ENCODE data around the gene SKAP2. TPM values are rescaled to one million over a fixed set of nuclear protein-coding genes. Genes with fewer than 3 reads are reported as not detected.

Gene SKAP2
- total RNA-seq, 1 experiment from 2014 or later: 0.56 TPM

DNA sequence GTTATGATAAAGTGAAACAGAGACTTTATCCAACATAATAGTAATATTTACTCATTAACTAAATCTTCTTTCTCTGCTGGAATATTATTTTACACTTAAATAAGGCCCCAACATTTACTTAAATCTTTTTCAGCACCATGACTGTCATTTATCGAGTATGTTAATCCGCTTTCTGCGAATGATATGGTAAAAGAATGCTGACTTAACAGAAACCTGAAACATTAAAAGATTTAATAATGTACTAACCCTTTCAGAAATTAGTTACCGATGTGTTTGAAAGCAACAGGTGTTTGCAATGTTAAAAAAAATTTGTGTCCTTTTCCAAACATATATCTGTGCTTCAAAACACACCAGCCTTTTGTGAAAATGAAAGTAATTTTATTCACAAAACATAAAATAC is 190.5 kb downstream of the SKAP2 start:
- H3K27me3 ChIP-seq (replicated peaks; ENCODE audit: insufficient read depth, low read depth, low read length, poor library complexity): peaks cover 75% of the 10 kb centered on the region
- H3K4me3 ChIP-seq (ENCODE audit: low read depth, low read length, poor library complexity, severe bottlenecking): no peak overlapping the region
- no TSS peak for BruUV-seq (replicated peaks)
- H3K27ac ChIP-seq (ENCODE audit: low read depth, low read length, poor library complexity, severe bottlenecking): no peak overlapping the region
- H3K4me1 ChIP-seq (ENCODE audit: insufficient read depth, low read length, poor library complexity, severe bottlenecking): no peaks in the 10 kb centered on the region
- DNase-seq (ENCODE audit: low spot score): no peak
- no peak for TF ChIP-seq EZH2 (IDR thresholded peaks at IDR 0.05; ENCODE audit: borderline replicate concordance, low read depth, low read length, poor library complexity, severe bottlenecking)
- TF ChIP-seq, protein P1, sequence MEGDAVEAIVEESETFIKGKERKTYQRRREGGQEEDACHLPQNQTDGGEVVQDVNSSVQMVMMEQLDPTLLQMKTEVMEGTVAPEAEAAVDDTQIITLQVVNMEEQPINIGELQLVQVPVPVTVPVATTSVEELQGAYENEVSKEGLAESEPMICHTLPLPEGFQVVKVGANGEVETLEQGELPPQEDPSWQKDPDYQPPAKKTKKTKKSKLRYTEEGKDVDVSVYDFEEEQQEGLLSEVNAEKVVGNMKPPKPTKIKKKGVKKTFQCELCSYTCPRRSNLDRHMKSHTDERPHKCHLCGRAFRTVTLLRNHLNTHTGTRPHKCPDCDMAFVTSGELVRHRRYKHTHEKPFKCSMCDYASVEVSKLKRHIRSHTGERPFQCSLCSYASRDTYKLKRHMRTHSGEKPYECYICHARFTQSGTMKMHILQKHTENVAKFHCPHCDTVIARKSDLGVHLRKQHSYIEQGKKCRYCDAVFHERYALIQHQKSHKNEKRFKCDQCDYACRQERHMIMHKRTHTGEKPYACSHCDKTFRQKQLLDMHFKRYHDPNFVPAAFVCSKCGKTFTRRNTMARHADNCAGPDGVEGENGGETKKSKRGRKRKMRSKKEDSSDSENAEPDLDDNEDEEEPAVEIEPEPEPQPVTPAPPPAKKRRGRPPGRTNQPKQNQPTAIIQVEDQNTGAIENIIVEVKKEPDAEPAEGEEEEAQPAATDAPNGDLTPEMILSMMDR (conservative IDR thresholded peaks at IDR 0.05; ENCODE audit: low read depth, low read length): no peak
- intact Hi-C loops (cut with micrococcal nuclease; ENCODE audit: unreplicated experiment): no loop called here
- POLR2A ChIA-PET (ENCODE audit: low non-redundant PET): no interaction called here
- H3K9me3 ChIP-seq (ENCODE audit: low read depth, low read length, poor library complexity, severe bottlenecking): no peaks in the 10 kb centered on the region
- no peaks in the 10 kb centered on the region for H3K36me3 ChIP-seq (ENCODE audit: insufficient read depth, low read length, poor library complexity, severe bottlenecking)
- CTCF ChIA-PET: no interaction called here

DNA sequence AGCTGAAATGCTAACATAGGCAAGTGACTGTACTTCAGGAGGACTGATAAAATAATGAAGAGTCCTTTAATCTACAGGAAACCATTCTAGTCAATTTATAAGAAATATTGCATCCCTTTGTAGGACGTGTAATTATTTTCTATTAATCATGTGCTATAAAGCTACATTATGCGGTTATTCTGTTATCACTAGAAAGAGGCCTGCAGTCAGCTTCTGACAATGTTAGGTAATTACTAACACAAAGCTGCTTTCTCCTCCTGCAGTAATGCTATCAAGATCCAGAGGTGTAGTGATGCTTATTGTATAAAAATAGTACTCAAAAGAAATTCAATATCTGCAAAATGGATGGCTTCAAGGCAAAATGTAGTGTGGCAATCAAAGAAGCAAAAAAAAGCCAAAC is 191.1 kb downstream of the SKAP2 start:
- Histone ChIP-seq H3K4me3 (ENCODE audit: low read depth, low read length, poor library complexity, severe bottlenecking) (no peak overlapping the region), H3K27me3 (replicated peaks; ENCODE audit: insufficient read depth, low read depth, low read length, poor library complexity) (peaks cover 74% of the 10 kb centered on the region), H3K4me1 (ENCODE audit: insufficient read depth, low read length, poor library complexity, severe bottlenecking) (no peaks in the 10 kb centered on the region), H3K36me3 (ENCODE audit: insufficient read depth, low read length, poor library complexity, severe bottlenecking) (no peaks in the 10 kb centered on the region), H3K9me3 (ENCODE audit: low read depth, low read length, poor library complexity, severe bottlenecking) (no peaks in the 10 kb centered on the region), H3K27ac (ENCODE audit: low read depth, low read length, poor library complexity, severe bottlenecking) (no peak overlapping the region)
- CTCF ChIA-PET: no interaction called here
- TF ChIP-seq, protein P1 (conservative IDR thresholded peaks at IDR 0.05; ENCODE audit: low read depth, low read length): no peak
- no peak for TF ChIP-seq EZH2 (IDR thresholded peaks at IDR 0.05; ENCODE audit: borderline replicate concordance, low read depth, low read length, poor library complexity, severe bottlenecking)
- no TSS peak for BruUV-seq (replicated peaks)
- intact Hi-C loops (cut with micrococcal nuclease; ENCODE audit: unreplicated experiment): no loop called here
- DNase-seq (ENCODE audit: low spot score): no peak
- POLR2A ChIA-PET (ENCODE audit: low non-redundant PET): no interaction called here

DNA sequence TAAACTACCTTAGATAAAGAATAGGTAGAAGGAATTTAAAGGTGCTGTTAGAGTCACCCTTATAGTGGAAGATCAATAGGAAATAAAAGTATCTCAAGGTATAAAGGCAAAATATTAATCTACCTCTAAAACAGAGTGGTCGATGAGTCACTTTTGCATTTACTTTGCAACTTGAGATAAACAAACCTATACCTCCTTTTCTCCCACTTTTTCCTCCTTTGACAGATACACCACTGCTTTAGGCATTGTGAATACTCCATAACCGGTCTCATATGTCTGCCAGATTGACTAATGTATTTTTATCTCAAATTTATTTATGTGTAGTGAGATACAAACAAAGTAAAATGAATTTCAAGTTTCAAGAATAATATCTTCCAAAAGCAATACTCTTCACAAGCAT is 193.5 kb downstream of the SKAP2 start:
- H3K4me3 ChIP-seq (ENCODE audit: low read depth, low read length, poor library complexity, severe bottlenecking): no peak overlapping the region
- no peaks in the 10 kb centered on the region for H3K9me3 ChIP-seq (ENCODE audit: low read depth, low read length, poor library complexity, severe bottlenecking)
- ChIA-PET CTCF (no interaction called here), POLR2A (ENCODE audit: low non-redundant PET) (no interaction called here)
- no peaks in the 10 kb centered on the region for H3K4me1 ChIP-seq (ENCODE audit: insufficient read depth, low read length, poor library complexity, severe bottlenecking)
- no peak overlapping the region for H3K27ac ChIP-seq (ENCODE audit: low read depth, low read length, poor library complexity, severe bottlenecking)
- intact Hi-C loops (cut with micrococcal nuclease; ENCODE audit: unreplicated experiment): no loop called here
- peaks cover 80% of the 10 kb centered on the region for H3K27me3 ChIP-seq (replicated peaks; ENCODE audit: insufficient read depth, low read depth, low read length, poor library complexity)
- no peak for DNase-seq (ENCODE audit: low spot score)
- no TSS peak for BruUV-seq (replicated peaks)
- TF ChIP-seq EZH2 (IDR thresholded peaks at IDR 0.05; ENCODE audit: borderline replicate concordance, low read depth, low read length, poor library complexity, severe bottlenecking): no peak
- TF ChIP-seq, protein P1 (conservative IDR thresholded peaks at IDR 0.05; ENCODE audit: low read depth, low read length): no peak
- H3K36me3 ChIP-seq (ENCODE audit: insufficient read depth, low read length, poor library complexity, severe bottlenecking): no peaks in the 10 kb centered on the region
